WERI-Rb-1 (cell line): ENCODE measurements around the gene RERE.

Source experiments
- DNase-seq: peaks from one replicate; pipeline ENCODE4 v3.0.0-alpha.2; 2020
- H3K27ac ChIP-seq: fragments of 250-450 bp; sonication (Bioruptor Pico); 2 replicates; pipeline ENCODE4 v1.5.1; 2020; ENCODE audit warnings: mild to moderate bottlenecking, moderate library complexity
- H3K27me3 ChIP-seq: fragments of 250-450 bp; sonication (Bioruptor Pico); 2 replicates; pipeline ENCODE4 v1.5.1; 2021; ENCODE audit warnings: mild to moderate bottlenecking, low read depth, moderate library complexity; ENCODE audit not compliant: insufficient read depth, severe bottlenecking
- H3K36me3 ChIP-seq: fragments of 250-450 bp; sonication (Bioruptor Pico); 2 replicates; pipeline ENCODE4 v1.5.1; 2020; ENCODE audit warnings: mild to moderate bottlenecking, moderate library complexity
- H3K4me3 ChIP-seq: 2 replicates; pipeline ENCODE4 v1.5.1; 2011; ENCODE audit warnings: low read depth, mild to moderate bottlenecking, control low read depth, low read length
- H3K9me3 ChIP-seq: fragments of 250-450 bp; sonication (Bioruptor Pico); 2 replicates; pipeline ENCODE4 v1.5.1; 2021; ENCODE audit warnings: mild to moderate bottlenecking, moderate library complexity; ENCODE audit not compliant: severe bottlenecking
- TF ChIP-seq, protein P1 (sequence below): IDR thresholded peaks from 2 replicates; pipeline ENCODE4 v1.5.1; 2011; ENCODE audit warnings: low read depth, mild to moderate bottlenecking, control low read depth, inconsistent platforms, low read length

The RERE gene

DNA sequence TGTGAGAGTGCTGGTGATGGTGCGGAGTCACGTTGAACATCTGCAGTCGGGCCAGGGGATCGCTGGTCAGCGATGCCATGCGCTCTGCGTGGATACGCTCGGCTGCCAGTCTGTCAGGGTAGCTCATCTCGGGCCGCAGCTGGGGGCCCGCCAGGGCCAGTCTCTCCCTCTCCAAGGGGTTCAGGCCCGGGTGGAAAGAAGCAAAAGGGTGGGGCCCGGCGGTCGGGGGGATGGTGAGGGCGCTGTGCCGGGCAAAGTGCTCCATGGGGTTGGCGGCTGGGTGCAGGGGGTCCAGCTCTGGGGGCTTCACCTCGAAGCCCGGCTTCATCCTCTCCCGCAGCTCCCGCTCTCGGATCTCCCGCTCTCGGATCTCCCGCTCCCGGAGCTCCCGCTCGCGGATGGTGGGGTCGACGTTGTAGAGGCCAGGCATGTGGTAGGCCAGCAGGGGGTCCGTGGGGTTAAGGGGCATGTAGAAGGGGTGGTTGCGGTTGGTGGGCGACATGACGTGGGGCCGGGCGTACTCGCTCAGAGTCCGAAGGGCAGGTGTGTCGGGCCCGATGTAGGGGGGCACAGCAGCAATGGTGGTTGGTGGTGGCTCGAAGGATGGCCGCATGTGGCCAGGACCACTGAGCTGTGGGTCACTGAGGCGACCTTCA, 459.1 kb downstream of the RERE start:
- TF ChIP-seq, protein P1, sequence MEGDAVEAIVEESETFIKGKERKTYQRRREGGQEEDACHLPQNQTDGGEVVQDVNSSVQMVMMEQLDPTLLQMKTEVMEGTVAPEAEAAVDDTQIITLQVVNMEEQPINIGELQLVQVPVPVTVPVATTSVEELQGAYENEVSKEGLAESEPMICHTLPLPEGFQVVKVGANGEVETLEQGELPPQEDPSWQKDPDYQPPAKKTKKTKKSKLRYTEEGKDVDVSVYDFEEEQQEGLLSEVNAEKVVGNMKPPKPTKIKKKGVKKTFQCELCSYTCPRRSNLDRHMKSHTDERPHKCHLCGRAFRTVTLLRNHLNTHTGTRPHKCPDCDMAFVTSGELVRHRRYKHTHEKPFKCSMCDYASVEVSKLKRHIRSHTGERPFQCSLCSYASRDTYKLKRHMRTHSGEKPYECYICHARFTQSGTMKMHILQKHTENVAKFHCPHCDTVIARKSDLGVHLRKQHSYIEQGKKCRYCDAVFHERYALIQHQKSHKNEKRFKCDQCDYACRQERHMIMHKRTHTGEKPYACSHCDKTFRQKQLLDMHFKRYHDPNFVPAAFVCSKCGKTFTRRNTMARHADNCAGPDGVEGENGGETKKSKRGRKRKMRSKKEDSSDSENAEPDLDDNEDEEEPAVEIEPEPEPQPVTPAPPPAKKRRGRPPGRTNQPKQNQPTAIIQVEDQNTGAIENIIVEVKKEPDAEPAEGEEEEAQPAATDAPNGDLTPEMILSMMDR = no peak

DNA sequence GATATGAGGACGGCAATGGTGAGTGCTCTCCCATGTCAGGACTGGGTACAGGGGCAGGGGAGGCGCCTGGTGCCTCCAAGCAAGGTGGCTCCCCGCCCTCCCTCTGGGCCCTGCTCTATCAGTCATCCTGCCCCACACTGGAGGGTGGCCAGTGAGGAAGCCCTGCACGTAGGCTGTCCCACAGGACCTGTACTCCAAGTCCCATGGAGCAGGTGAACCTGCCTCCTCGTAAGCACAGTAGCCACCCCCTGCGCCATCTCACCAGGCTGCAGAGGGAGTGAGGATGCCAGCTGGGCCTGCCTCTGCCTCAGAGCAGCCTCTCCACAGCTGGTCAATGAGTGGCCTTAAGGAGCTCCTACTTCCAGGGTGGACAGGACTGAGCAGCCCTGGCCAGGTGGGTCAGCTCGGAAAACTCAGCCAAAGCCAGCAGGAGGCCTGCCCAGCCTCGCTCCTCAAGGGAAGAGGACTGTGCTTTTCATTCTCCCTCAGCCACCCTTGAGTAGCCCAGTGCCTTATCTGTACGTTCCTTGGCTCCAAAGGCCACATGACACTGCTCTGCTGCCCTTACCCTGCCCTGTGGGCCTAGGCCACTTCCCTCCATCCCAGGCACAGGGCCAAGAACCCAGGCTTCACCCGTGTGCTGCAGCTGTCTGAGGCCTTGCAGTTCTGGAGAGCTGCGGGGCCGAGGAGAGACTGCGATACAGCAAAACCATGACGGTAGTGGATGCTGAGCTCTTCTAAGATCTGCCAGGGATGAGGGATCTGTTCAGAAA, 459.9 kb downstream of the RERE start:
- Histone ChIP-seq H3K4me3 (no peak overlapping the region), H3K36me3 (peaks cover 97% of the 10 kb centered on the region)
- TF ChIP-seq, protein P1 = no peak

More for the DNA sequence above, 459.1 kb downstream of the RERE start:
- Histone ChIP-seq H3K9me3 (no peaks in the 10 kb centered on the region), H3K4me3 (no peak overlapping the region), H3K27me3 (no peaks in the 10 kb centered on the region), H3K36me3 (peaks cover 96% of the 10 kb centered on the region), H3K27ac (no peak overlapping the region)
- no peak for DNase-seq

DNA sequence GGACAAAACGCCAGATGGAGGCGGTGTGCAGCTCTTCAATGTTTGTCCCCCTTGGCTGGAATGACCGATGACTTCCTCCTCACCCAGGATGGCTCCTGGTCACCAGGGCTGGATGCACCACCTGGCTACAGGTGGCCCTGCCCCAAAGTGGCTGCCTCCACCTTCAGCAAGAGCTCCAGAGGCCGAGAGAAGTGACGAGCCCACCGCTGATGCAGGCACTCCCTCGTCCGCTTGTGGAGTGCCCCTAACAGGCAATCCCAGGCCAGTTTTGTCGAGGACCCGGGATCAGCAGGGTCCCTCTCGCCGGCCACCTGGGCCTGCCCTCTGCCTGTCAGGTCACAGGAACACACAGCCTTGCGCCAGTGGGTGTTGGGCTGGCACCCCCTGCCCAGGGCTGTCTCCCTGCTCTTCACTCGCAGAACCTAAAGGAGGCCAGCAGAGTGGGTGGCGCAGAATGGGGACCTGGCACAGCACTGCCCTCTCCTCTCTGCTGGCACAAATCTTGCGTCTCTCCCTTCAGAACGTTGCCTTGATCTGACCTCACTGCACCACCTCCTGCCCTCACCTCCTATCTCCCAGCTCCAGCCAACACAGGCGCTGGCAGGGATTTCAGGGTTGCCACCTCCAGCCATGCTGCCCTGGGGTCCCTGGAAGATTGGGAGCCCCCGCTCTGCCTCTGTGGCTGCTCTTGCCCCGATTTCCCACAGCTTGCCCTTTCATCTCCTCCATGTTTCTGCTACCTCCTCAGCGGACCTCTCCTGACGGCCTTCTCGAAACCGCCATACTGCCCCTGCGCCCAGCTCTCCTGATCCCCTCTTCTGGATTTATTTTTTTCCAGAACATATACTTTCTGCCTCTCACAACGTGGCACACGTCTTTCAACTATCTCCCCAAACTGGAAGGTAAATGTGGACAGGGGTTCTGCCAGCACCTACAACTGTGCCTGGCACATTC, 460.9 kb downstream of the RERE start:
- no peak overlapping the region for H3K4me3 ChIP-seq
- H3K27ac ChIP-seq = no peak overlapping the region
- no peaks in the 10 kb centered on the region for H3K9me3 ChIP-seq
- peaks cover 94% of the 10 kb centered on the region for H3K36me3 ChIP-seq
- no peak for DNase-seq
- no peaks in the 10 kb centered on the region for H3K27me3 ChIP-seq
- TF ChIP-seq, protein P1 = no peak

More for the DNA sequence above, 459.9 kb downstream of the RERE start:
- DNase-seq = no peak
- Histone ChIP-seq H3K27me3 (no peaks in the 10 kb centered on the region), H3K9me3 (no peaks in the 10 kb centered on the region), H3K27ac (no peak overlapping the region)

DNA sequence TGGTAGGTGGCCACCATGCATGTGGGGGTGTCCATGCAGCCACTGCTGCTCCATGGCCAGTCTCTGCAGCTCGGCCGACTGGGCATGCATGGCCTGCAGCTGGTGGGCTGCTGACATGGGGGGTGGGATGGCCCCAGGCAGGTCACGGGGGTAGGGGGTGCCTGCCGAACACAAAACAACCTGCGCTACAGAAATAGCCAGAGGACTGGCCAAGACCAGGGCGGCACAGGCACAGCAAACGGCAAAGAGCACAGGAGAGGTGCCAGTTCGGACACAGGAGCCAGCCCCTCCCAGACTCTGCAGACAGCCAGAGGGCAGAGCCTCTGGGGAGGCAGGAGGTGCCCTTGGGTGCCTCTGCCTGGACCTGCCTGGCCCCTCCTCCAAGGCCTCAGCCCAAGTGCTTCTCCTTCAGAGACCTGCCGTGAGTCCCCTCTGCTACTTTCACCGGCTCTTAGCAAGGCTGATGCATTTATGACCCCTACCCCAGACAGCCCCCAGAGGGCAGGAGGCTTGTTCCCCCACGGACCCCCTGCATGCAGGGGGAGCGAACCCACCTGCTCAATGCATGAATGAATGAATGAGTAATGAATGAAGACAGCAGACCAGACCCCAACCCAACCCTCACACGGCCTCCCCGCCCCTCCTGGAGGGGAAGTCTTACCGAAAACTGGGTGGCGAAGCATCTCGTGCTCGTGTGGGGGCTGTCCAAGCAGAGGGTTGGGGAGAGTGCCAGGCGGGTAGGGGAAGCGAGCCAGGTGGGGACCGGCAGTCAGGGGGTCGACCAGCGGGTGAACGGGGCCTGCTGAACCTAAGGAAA, 461.8 kb downstream of the RERE start:
- Histone ChIP-seq H3K27me3 (no peaks in the 10 kb centered on the region), H3K9me3 (no peaks in the 10 kb centered on the region), H3K4me3 (no peak overlapping the region), H3K36me3 (peaks cover 91% of the 10 kb centered on the region), H3K27ac (no peak overlapping the region)
- no peak for DNase-seq
- TF ChIP-seq, protein P1 = no peak

DNA sequence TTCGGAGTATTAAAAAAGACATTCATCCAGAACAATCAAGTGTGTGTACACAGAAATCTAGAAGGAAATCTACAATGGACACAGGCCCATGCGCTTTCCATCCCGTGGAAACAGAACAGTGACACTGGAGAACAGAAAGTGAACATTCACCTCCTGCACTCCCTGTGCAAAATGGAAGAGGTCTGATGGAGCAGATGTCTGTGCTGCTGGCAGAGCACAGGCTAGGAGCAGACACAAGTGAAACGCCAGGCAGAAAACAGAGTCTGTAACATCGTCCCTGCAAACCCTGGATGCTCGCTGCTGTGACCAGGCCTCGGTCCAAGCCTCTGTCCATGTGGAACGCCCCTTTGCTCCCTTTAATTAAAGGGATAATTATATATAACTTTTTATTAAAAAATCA, 463.4 kb downstream of the RERE start:
- peaks cover 77% of the 10 kb centered on the region for H3K36me3 ChIP-seq
- no peak overlapping the region for H3K27ac ChIP-seq
- no peaks in the 10 kb centered on the region for H3K9me3 ChIP-seq
- no peak for DNase-seq
- no peaks in the 10 kb centered on the region for H3K27me3 ChIP-seq
- no peak overlapping the region for H3K4me3 ChIP-seq
- TF ChIP-seq, protein P1 = no peak
